HG03064 (cell line): ENCODE data around the gene MORN4.
"Not testable (repeated sequence)": the region's sequence is repeated elsewhere in the genome, so short reads cannot be mapped to it uniquely, and the experiment has no call there.

Source experiments
- ATAC-seq: cut with Tn5 transposase; IDR thresholded peaks from one replicate; pipeline ENCODE4 v1.9.1; 2021; ENCODE audit warnings: low read depth; ENCODE audit not compliant: unreplicated experiment

The MORN4 gene

DNA sequence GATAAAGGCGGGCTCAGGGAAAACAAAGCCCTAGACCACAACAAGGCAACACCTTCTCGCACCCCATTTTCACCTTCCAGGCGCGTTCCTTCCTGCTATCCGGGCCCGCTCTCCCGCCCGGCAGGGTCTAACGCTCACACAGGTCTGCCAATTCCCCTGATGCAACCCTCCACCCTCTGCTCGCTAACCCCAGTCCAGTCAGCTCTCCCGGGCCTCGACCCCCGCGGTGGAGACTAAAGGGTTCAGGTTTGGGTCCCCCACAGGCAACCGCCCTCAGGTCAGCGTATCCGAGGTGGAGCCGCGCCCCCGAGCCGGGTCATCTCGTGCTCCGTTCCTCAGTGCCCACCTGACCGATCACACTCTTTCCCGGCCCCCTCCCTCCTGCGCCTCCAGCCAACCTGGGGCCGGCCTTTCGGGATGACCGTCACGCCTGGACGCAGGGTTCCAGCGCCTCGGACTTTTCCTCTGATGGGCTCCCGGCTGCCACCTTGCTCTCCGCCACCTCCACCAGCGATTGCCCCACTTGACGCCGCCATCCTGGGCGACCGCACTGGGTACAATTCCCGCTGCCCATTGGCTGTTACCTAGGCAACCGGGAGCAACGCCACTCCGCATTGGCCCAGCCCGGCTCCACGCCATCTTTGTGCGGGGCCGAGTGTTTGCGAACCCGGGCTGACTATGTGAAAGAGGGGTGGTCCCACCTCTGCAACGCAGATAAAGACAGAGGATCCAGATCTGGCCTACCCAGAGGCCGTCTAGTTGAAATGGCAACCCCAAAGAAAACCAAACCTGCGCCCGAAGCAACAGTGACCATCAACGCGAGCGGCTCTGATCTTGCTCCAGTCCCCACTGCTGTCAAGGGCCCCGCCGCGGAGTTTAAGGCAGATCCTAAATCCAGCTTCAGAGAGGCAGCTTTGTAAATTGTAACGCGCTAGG lies at the start of gene MORN4:
MORN4 (minus strand) TSS at position 552 of the 936 bp plus-strand sequence. CDS start 13,847 bp downstream, outside the sequence.
- peak; percentile 97 for ATAC-seq

DNA sequence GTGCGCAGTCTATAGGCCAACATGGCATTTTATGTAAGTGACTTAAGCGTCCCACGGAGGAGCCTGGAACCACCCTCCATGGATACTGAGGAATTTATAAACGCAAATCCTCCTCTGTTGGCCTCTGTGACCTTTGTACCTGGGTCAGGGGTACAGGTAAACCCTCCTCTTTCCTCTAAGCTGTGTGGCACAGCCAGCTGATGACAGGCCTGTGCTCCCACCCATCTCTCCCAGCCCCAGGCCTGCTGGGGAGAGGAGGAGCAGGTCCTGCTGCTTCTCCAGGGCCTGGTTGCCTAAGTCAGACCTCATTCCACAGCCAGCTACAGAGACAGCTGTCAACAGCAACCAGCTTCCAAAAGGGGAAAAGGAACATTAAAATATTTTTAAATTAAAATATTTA lies 48.7 kb upstream of the MORN4 start:
- ATAC-seq = no peak

DNA sequence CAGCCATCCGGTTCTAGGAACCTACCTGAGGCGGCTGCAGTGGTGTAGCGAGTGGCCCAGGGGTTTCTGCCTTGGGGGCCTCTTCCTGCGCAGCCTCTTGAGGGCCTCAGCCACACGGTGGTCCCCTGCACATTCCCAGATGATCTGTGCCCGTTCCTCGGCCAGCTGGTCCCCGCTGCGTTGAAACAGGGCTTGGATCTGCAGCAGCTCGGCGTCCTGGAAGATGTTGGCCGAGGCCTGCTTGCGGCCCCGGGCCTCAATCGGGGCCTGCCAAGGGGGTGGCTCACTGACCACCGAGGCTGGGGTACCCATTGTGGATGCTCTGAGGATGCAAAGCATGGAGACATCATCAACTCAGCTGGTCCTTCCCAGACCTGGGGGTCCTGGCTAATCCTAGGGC lies 46.3 kb upstream of the MORN4 start:
- ATAC-seq = no peak

DNA sequence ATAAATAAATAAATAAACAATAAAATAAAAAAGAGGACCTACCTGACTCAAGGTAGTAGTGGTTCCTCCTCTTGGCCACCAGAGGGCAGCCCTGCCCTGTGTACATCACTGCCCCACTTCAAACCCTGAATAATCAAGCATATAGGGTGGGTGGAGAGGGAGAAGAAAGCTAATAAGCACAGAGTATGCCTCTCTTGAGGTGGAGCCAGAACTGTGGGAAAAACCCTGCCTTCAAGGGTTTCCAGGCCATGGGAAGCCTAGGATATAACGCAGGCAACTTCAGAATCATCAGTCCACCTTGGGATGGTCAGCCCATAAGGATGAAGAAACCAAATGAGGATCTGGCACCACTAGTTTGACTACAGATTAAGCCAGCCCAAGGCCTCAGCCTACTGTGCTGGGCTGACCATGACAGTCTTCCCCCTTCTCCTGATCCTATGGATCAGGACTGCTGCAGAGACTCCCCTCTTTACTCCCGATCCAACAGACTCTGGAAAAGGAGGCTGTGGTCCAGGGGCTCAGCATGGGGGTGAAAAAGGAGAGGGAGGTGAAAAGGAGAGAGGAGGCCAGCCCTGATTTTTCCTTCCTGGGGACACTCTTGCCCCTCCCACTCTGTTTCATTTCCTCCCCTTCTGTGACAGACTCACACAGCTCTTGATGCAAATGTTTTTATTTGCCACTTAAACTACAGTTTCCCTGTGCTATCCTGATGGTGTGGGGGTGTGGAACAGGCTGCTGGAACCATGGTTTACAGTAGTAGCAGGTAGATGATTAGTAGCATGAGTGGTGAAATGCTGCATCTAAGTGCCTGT lies 43.7 kb upstream of the MORN4 start:
- no peak for ATAC-seq

DNA sequence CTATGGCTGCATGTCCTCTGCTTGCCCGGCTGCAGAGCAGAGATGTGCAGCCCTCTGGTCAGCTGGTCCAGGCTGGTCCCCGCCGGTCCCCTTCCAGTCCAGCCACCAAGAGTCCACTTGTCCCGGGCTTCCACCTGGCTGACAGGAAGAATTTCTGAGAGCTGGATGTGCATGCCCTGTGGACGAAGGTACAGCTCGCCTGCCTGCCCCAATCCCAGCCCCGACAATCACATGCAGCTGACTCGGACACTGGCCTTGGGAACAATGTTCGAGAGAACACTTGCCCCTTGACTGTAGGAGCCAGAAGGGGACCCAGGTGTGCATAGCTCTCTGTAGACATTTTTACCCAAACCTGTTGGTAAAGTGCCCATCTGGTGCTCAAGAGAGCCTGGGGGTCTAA lies 41.9 kb upstream of the MORN4 start:
- ATAC-seq = no peak

DNA sequence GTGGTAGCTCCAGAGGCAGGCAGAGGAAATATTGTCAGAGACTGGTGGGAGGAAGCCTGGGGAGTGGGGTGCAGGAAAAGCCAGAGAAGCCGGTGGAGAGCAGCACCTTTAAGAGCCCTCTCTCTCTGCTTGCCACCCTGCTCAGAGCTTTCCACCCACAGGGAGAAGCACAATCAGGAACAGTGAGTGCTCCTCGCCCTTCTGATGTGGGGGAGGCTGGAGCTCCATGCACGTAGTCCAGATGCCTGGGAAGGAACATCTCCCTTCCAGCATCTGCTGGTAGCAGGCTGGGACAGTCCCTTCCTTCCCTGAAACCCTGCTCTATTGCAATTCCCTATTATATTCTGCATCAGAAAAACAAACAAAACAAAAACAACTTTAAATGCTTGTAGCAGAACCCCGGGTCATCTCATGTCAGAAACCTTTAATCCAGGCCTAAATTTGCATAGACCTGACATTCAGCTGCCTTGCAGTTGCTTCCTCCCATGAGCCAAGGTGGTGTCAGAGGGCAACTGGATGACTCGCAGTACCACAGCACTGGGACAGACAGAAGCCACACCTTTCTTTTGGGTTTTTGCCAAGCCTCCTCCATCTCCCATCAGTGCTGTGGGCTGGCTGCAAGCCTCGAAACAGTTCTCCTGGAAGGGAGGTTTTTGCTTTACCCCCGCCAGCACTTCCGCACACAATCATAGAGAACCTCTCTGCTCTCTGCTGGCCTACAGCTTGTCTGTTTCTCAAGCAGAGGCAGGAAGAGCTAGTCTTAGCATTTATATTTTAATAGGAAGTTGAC lies 40.6 kb upstream of the MORN4 start:
- no peak for ATAC-seq

DNA sequence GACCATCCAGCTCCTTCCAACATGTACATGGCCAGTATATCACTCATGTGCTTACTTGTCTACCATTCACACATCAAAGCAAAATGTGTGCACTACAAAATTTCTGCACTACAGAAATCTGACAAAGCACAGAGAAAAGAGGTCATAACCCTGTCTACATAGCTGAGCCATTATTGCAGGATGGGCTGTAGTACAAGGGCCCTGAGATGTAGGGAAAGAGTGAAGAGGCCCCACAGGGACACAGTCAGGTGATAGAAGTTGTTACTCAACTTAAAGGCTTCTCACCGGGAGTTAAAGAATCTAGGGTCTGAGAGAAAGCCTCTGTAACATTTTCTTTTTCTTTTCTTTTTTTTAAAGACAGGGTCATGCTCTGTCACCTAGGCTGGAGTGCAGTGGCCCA lies 36.3 kb upstream of the MORN4 start:
- no peak for ATAC-seq

DNA sequence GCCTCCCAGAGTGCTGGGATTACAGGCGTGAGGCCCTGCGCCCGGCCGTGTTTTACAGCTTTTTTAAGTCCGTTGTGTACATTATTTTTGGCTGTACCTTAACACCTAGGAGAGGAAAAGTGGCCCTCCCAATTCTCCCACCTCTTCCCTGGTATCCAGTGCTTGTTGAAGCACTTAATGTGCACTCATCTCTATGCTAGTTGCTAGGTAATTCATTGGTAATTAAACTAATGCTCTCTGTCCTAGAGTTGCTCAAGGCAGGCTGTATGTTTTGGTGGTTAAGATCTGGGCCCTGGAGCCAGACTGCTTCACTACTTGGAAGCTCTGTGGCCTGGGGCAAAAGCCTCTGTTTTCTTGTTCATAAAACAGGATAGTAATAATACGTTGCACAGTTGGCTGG lies 34.2 kb upstream of the MORN4 start:
- ATAC-seq = no peak

DNA sequence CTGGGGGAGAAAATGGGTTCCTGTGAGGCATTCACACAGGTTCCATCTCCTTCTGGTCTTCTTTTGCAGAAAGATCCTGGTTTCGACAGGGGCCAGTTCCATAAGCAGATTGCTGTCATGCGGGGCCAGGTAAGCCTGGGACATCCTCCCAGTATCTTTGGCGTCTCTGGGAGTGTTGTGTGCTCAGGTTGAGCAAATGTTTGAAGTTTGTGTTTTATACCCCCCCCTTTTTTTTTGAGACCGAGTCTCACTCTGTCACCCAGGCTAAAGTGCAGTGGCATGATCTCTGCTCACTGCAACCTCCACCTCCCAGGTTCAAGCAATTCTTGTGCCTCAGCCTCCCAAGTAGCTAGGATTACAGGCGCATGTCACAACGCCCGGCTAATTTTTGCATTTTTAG lies 33.7 kb upstream of the MORN4 start:
- no peak for ATAC-seq

DNA sequence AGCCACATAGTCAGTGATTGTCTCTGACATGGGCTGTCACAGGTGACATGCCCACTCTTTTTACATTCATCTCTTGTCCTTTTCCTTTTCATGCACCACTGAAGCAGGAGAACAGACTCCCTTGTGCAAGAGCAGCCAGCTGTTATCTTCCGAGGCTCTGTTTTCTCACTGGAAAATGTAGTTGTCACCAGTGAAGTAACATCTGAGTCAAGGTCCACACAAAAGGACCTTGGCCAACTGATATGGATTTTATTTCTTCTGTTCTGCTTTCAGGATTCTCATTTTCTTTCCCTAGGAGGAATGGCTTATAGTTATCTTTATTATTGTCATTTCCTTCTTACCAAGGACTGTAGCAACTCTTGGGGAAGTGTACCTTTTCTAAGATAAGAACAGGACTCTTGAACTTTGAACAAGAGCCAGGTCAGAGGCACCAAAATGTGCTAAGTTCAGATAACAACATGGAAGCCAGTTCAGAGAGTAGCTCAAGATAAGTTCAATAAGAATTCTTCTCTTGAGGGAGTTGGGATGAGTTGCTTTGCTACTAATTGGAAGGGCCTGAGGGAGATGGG lies 31.1 kb upstream of the MORN4 start:
- ATAC-seq = no peak

DNA sequence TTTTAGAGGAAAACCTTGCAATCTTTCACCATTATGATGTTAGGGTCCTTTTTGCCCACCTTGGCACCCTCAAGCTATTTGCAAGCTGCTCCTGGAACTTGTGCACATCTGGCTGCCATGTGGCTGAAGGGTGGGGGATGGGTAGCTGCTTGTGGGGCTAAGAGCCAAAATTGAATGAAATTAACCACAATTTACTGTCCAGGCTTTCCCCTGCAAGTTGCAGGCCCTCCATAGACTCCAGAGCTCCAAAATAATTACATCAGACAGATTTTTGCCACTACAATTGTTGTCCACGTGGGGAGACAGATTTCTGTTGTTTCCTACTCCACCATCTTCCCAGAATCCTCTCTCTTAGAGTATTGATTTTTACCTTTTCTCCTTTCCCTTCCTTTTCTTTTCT lies 26.3 kb upstream of the MORN4 start:
- ATAC-seq = no peak

DNA sequence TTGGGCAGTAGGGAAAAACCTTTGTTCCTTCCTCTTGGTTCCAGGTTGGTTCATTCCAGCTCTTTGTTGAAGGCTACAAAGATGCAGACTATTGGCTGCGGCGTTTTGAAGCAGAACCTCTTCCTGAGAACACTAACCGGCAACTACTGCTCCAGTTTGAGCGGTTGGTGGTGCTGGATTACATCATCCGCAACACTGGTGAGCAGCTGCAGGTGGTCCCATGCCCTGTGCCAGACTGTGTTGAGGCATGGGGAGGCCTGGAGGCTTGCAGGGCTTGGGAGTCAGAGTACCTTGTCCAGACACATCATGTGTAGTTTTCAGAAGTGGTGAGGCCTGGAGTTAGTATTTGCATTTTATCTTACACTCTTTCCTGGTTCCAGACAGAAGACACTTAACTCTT lies 23.5 kb upstream of the MORN4 start:
- ATAC-seq = no peak

DNA sequence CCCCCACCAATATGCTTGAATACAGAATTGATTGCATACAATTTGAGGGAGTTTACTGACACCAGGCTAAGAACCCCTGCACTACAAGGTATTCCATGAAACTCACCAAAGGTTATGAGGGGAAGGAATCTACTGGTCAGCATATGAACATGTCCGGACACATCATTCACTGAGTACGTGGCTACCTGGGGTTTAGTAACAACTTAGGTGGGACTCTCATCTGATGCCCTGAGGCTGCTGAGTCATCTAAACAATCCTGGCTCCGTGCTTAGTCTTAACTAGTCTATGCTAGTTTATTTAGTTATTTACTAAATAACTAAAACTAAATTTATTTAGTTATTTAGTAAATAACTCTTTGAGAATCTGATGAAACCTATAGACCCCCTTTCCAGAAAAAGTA lies 18.5 kb upstream of the MORN4 start:
- no peak for ATAC-seq

DNA sequence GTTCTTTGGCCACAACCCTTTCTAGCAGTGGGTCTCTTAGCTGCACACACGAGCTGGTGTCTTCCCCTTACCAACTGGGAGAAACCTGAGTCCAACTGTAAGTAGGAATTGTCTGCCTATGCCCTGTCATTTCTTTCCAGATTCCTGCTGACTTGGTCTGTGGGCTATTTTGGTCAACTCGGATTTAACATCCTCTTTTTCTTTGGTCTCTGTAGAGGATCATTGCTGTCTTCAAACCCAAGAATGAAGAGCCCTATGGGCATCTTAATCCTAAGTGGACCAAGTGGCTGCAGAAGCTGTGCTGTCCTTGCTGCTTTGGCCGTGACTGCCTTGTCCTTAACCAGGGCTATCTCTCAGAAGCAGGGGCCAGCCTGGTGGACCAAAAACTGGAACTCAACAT lies 17.4 kb upstream of the MORN4 start:
- ATAC-seq = no peak

DNA sequence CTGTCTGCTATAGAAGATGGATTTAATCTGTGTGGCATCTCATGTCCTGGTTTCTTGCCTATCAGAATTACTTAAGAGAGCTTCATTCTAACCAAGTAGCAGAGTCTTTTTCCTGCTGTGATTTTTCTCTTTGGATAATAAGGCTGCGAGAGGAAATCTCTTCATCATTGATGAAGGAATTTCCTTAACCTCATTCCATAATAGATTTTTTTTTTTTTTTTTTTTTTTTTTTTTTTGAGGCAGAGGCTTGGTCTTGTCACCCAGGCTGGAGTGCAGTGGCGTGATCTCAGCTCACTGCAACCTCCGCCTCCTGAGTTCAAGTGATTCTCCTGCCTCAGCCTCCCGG lies 16.1 kb upstream of the MORN4 start:
- not testable (repeated sequence) for ATAC-seq

DNA sequence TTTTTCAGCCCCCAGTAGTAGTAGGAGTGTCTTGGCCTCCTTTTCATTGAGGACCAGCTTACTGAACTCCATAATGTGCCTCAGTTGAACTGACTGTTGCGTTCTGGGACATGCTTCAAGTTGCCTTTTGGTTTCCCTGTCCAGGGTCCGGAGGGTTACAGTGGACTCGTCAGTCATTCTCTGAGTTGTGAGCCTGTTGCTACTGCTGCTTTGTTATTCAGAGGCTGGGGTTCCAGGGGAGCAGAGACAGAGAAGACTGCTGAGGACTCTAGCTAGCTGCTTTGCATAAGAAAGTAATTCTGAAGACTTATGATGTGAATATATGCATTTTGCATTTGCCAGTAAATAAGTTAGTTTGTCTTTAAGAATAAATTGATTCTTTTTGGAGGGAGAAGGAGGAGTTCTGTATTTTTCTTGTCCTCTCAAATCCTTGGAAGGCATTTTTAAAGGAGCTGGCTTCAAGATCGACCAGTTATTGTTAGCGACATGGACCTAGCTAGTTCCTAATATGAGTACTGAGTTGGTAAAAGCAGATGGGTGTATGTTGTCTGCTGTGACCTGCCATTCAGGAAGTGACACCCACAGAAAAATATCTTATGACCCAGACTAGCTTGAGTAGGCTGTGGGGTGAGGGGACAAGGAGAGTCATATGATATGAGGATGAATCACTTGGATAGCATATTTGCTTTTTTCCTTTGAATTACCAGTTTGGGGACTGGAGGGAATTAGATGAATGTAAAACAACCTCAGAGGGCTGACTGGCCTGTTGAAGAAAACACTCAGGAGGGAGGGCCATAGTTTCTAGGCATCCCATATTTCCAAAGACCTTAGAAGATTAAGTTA lies 15.5 kb upstream of the MORN4 start:
- ATAC-seq = peak; percentile 74

DNA sequence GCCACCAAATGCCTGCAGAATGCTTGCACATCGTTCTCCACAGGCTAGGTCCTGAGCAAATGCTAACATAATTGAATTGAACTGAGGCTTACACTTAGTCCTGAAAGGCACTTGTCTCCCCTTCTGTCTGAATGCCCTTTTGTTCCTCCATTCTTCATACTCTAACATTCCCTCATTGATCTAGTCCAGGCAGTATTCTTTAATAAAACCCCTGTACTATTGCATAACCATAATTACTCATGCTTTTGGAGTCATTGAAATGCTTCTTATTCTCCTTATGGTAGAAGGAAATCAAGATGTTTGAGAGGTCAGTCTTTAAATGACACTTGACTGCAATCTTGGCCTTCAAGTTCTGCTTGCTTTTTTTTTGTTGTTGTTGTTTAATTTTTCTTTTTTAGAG lies 14.3 kb upstream of the MORN4 start:
- no peak for ATAC-seq

DNA sequence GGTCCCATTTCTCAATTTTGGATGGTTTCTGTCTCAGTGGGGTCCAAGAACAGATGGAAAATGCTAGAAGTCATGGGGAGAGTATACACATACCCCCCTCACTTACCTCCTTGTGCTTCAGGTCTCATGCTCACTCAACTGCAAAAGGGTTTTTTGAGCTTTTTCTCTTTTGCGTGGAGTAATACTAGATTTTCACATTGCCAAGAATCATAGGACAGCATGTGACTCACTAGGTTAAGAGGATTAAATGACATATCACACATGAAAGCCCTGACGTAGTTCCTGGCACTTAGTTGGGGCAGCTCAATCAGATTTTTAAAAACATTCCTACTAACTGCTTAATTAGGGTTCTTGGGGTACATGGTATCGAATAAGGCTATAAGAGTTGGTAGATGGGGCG lies 11.6 kb upstream of the MORN4 start:
- ATAC-seq = no peak

DNA sequence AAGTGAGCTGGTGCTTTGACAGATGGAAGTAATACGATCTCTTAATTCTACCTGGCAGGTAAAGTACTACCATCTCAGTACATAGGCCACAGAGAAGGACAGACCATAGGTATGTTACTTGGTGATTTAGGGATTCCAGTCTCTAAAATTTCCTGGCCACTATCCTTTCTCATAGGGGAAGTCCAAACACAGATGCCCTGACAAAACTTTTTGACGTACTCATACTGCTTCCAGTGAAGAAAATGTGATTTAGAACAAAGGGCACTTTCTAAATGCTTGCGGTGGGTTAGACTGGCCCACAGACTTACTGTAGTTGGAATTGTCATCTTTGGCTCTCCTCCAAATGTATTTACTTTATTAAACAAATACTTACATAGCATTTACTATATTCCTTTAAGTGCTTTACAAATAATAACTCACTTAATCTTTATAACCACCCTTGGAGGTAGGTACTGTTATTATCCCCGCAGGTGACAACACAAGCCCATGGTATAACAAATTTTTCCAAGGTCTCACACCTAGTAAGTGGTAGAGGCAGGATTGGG lies 10.2 kb upstream of the MORN4 start:
- ATAC-seq = no peak
